ENCODE measurements around the gene SPRY4.

- TF ChIP-seq, protein P1, sequence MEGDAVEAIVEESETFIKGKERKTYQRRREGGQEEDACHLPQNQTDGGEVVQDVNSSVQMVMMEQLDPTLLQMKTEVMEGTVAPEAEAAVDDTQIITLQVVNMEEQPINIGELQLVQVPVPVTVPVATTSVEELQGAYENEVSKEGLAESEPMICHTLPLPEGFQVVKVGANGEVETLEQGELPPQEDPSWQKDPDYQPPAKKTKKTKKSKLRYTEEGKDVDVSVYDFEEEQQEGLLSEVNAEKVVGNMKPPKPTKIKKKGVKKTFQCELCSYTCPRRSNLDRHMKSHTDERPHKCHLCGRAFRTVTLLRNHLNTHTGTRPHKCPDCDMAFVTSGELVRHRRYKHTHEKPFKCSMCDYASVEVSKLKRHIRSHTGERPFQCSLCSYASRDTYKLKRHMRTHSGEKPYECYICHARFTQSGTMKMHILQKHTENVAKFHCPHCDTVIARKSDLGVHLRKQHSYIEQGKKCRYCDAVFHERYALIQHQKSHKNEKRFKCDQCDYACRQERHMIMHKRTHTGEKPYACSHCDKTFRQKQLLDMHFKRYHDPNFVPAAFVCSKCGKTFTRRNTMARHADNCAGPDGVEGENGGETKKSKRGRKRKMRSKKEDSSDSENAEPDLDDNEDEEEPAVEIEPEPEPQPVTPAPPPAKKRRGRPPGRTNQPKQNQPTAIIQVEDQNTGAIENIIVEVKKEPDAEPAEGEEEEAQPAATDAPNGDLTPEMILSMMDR (IDR thresholded peaks at IDR 0.05; ENCODE audit: low read depth, low read length, missing input control): no peak
- TF ChIP-seq EGR1 (IDR thresholded peaks at IDR 0.05; ENCODE audit: low read depth in 2 of 2) (no peak), RAD21 (IDR thresholded peaks at IDR 0.05) (no peak)
Observed at GRCh38 chr5:142300677-142301076, 24.1 kb downstream of the SPRY4 start.

Data from liver (tissue), 3 donors.